GM21526 (cell line): ENCODE measurements around the gene TEAD1.

ENCODE experiments used
- ATAC-seq: cut with Tn5 transposase; IDR thresholded peaks from one replicate; pipeline ENCODE4 v1.9.1; 2021; ENCODE audit warnings: moderate library complexity; ENCODE audit not compliant: unreplicated experiment, low FRiP score

TEAD1 gene

GRCh38 chr11:12684816-12685215 is 10.6 kb downstream of the TEAD1 start:
- ATAC-seq: no peak

- no peak for ATAC-seq
Observed at GRCh38 chr11:12685229-12685628, 11.0 kb downstream of the TEAD1 start.

GRCh38 chr11:12686246-12687060 is 12.2 kb downstream of the TEAD1 start:
- no peak for ATAC-seq

GRCh38 chr11:12687216-12687623 is 13.0 kb downstream of the TEAD1 start:
- no peak for ATAC-seq

- ATAC-seq: no peak
Observed at GRCh38 chr11:12687740-12688139, 13.5 kb downstream of the TEAD1 start.

GRCh38 chr11:12689029-12689755 is 15.0 kb downstream of the TEAD1 start:
- no peak for ATAC-seq

- ATAC-seq: no peak
Observed at GRCh38 chr11:12690663-12691062, 16.4 kb downstream of the TEAD1 start.

GRCh38 chr11:12691473-12691872 is 17.3 kb downstream of the TEAD1 start:
- ATAC-seq: no peak

- no peak for ATAC-seq
Observed at GRCh38 chr11:12692229-12693075, 18.2 kb downstream of the TEAD1 start.

- ATAC-seq: no peak
Observed at GRCh38 chr11:12693094-12693478, 18.9 kb downstream of the TEAD1 start.

GRCh38 chr11:12693479-12694182 is 19.4 kb downstream of the TEAD1 start:
- no peak for ATAC-seq

GRCh38 chr11:12694183-12694531 is 19.9 kb downstream of the TEAD1 start:
- ATAC-seq: no peak

GRCh38 chr11:12695221-12695794 is 21.1 kb downstream of the TEAD1 start:
- no peak for ATAC-seq

- no peak for ATAC-seq
Observed at GRCh38 chr11:12695873-12696272, 21.7 kb downstream of the TEAD1 start.

GRCh38 chr11:12696911-12697581 is 22.8 kb downstream of the TEAD1 start:
- ATAC-seq: no peak

- ATAC-seq: no peak
Observed at GRCh38 chr11:12698048-12698447, 23.8 kb downstream of the TEAD1 start.

GRCh38 chr11:12701811-12702592 is 27.8 kb downstream of the TEAD1 start:
- ATAC-seq: no peak

GRCh38 chr11:12702999-12703453 is 28.8 kb downstream of the TEAD1 start:
- ATAC-seq: no peak

GRCh38 chr11:12704049-12704448 is 29.8 kb downstream of the TEAD1 start:
- ATAC-seq: no peak
